OCI-LY3 (cell line): ENCODE measurements around the gene ANKRD29.

Source experiments
- H2AFZ ChIP-seq: fragments of 200-600, 300-600 bp; shearing (Covaris generic); 2 replicates; pipeline ENCODE4 v1.6.0; 2014; ENCODE audit warnings: antibody characterized with exemption, low read depth, low read length
- H3K27ac ChIP-seq: fragments of 200-600, 300-600 bp; sonication (generic); 2 replicates; pipeline ENCODE4 v1.5.1; 2014; ENCODE audit warnings: mild to moderate bottlenecking, low read length, moderate library complexity, mixed read lengths
- H3K27me3 ChIP-seq: fragments of 200-600, 300-600 bp; sonication (generic); 2 replicates; pipeline ENCODE4 v1.6.1; 2014; ENCODE audit warnings: low read depth, low read length, mixed read lengths
- H3K36me3 ChIP-seq: fragments of 200-600, 300-600 bp; sonication (generic); replicated peaks from 2 replicates; pipeline ENCODE3; 2014; ENCODE audit warnings: low read depth, low read length, mixed read lengths
- H3K4me1 ChIP-seq: fragments of 300-600, 200-600 bp; sonication (generic); 2 replicates; pipeline ENCODE4 v1.6.1; 2014; ENCODE audit warnings: low read length, mixed read lengths
- H3K4me2 ChIP-seq: fragments of 200-600, 300-600 bp; sonication (generic); 2 replicates; pipeline ENCODE4 v1.6.1; 2014; ENCODE audit warnings: low read length, mixed read lengths
- H3K4me3 ChIP-seq: fragments of 300-600, 200-600 bp; sonication (generic); 2 replicates; pipeline ENCODE4 v1.5.1; 2014; ENCODE audit warnings: antibody characterized with exemption, mild to moderate bottlenecking, low read length, moderate library complexity
- H3K79me2 ChIP-seq: fragments of 300-600, 200-600 bp; shearing (Covaris generic); 2 replicates; pipeline ENCODE4 v1.6.1; 2014; ENCODE audit warnings: mild to moderate bottlenecking, low read length, mixed read lengths
- H3K9ac ChIP-seq: fragments of 300-600, 200-600 bp; shearing (Covaris generic); 2 replicates; pipeline ENCODE4 v1.6.0; 2014; ENCODE audit warnings: mild to moderate bottlenecking, low read length, moderate library complexity
- H3K9me3 ChIP-seq: fragments of 200-600, 300-600 bp; shearing (Covaris generic); 2 replicates; pipeline ENCODE4 v1.6.1; 2014; ENCODE audit warnings: low read length, mixed read lengths; ENCODE audit not compliant: insufficient read depth
- H4K20me1 ChIP-seq: fragments of 200-600, 300-600 bp; sonication (generic); 2 replicates; pipeline ENCODE4 v1.6.1; 2016; ENCODE audit warnings: low read length, mixed read lengths; ENCODE audit not compliant: insufficient read depth
- CTCF ChIP-seq: fragments of 200-600, 300-600 bp; sonication (generic); IDR thresholded peaks from 2 replicates; pipeline ENCODE4 v1.5.1; 2014; ENCODE audit warnings: antibody characterized with exemption, low read length, low read depth
- EZH2phosphoT487 ChIP-seq: fragments of 200-600 bp; shearing (Covaris generic); IDR thresholded peaks from 2 replicates; pipeline ENCODE4 v1.6.1; 2018; ENCODE audit warnings: antibody characterized with exemption, mixed run types, low read depth

ANKRD29 gene

GRCh38 chr18:23570912-23571504 is 91.7 kb downstream of the ANKRD29 start:
- Histone ChIP-seq H3K4me3 (no peak overlapping the region), H3K9ac (no peak overlapping the region), H2AFZ (no peak overlapping the region), H3K4me1 (no peaks in the 10 kb centered on the region), H3K36me3 (peaks cover 49% of the 10 kb centered on the region), H4K20me1 (no peaks in the 10 kb centered on the region), H3K4me2 (no peak overlapping the region), H3K27me3 (no peaks in the 10 kb centered on the region), H3K9me3 (no peaks in the 10 kb centered on the region), H3K79me2 (no peaks in the 10 kb centered on the region), H3K27ac (no peak overlapping the region)
- no peak for TF ChIP-seq CTCF
- no peak for TF ChIP-seq EZH2phosphoT487

- H3K4me2 ChIP-seq, result no peak overlapping the region
- no peak overlapping the region for H3K27ac ChIP-seq
These were observed 93.2 kb downstream of the ANKRD29 start for GRCh38 chr18:23569299-23570063.

GRCh38 chr18:23568281-23569138 is 94.2 kb downstream of the ANKRD29 start:
- H3K27me3 ChIP-seq, result no peaks in the 10 kb centered on the region
- no peak overlapping the region for H2AFZ ChIP-seq
- no peak overlapping the region for H3K4me2 ChIP-seq
- H4K20me1 ChIP-seq, result no peaks in the 10 kb centered on the region
- H3K9me3 ChIP-seq, result no peaks in the 10 kb centered on the region
- TF ChIP-seq EZH2phosphoT487, result no peak
- no peak for TF ChIP-seq CTCF
- no peak overlapping the region for H3K9ac ChIP-seq
- H3K27ac ChIP-seq, result no peak overlapping the region
- no peak overlapping the region for H3K4me3 ChIP-seq
- H3K4me1 ChIP-seq, result no peaks in the 10 kb centered on the region
- H3K79me2 ChIP-seq, result no peaks in the 10 kb centered on the region
- H3K36me3 ChIP-seq, result peaks cover 53% of the 10 kb centered on the region

More at GRCh38 chr18:23569299-23570063, 93.2 kb downstream of the ANKRD29 start:
- no peak for TF ChIP-seq CTCF
- TF ChIP-seq EZH2phosphoT487, result no peak
- no peak overlapping the region for H3K9ac ChIP-seq
- no peak overlapping the region for H3K4me3 ChIP-seq
- no peak overlapping the region for H2AFZ ChIP-seq
- no peaks in the 10 kb centered on the region for H3K79me2 ChIP-seq
- no peaks in the 10 kb centered on the region for H3K27me3 ChIP-seq
- no peaks in the 10 kb centered on the region for H3K9me3 ChIP-seq
- H3K4me1 ChIP-seq, result no peaks in the 10 kb centered on the region
- peaks cover 53% of the 10 kb centered on the region for H3K36me3 ChIP-seq
- H4K20me1 ChIP-seq, result no peaks in the 10 kb centered on the region

- Histone ChIP-seq H3K27ac (no peak overlapping the region), H3K4me1 (no peaks in the 10 kb centered on the region), H3K36me3 (peaks cover 47% of the 10 kb centered on the region)
These were observed 95.0 kb downstream of the ANKRD29 start for GRCh38 chr18:23567671-23568070.

More at GRCh38 chr18:23567671-23568070, 95.0 kb downstream of the ANKRD29 start:
- H3K4me3 ChIP-seq, result no peak overlapping the region
- no peaks in the 10 kb centered on the region for H4K20me1 ChIP-seq
- no peaks in the 10 kb centered on the region for H3K27me3 ChIP-seq
- no peaks in the 10 kb centered on the region for H3K79me2 ChIP-seq
- H3K4me2 ChIP-seq, result no peak overlapping the region
- H3K9ac ChIP-seq, result no peak overlapping the region
- no peak for TF ChIP-seq CTCF
- TF ChIP-seq EZH2phosphoT487, result no peak
- no peaks in the 10 kb centered on the region for H3K9me3 ChIP-seq
- H2AFZ ChIP-seq, result no peak overlapping the region
